ENCODE data around the gene CMTM6.
"Not testable (repeated sequence)": the region's sequence is repeated elsewhere in the genome, so short reads cannot be mapped to it uniquely, and the experiment has no call there.

The CMTM6 gene

GRCh38 chr3:32498992-32499391, 3.7 kb downstream of the CMTM6 start:
- DNase-seq, result no peak

GRCh38 chr3:32498252-32498651, 4.4 kb downstream of the CMTM6 start:
- DNase-seq, result peak; percentile 27 to 49

GRCh38 chr3:32495609-32496008, 7.0 kb downstream of the CMTM6 start:
- no peak for DNase-seq

- no peak for DNase-seq
These were observed 7.6 kb downstream of the CMTM6 start for GRCh38 chr3:32495085-32495484.

GRCh38 chr3:32493437-32494414, 8.9 kb downstream of the CMTM6 start:
- DNase-seq, result peak in 1 of 2 donors; percentile 79

GRCh38 chr3:32492684-32493436, 9.8 kb downstream of the CMTM6 start:
- DNase-seq, result no peak

- no peak for DNase-seq
These were observed 14.1 kb downstream of the CMTM6 start for GRCh38 chr3:32488474-32489008.

- DNase-seq, result no peak
These were observed 14.7 kb downstream of the CMTM6 start for GRCh38 chr3:32487781-32488473.

GRCh38 chr3:32484436-32484835, 18.2 kb downstream of the CMTM6 start:
- peak; percentile 88 to 94 for DNase-seq

- no peak for DNase-seq
These were observed 18.9 kb downstream of the CMTM6 start for GRCh38 chr3:32483772-32484171.

- DNase-seq, result no peak
These were observed 20.0 kb downstream of the CMTM6 start for GRCh38 chr3:32482693-32483092.

- DNase-seq, result no peak
These were observed 20.6 kb downstream of the CMTM6 start for GRCh38 chr3:32481791-32482631.

- DNase-seq, result no peak
These were observed 22.0 kb downstream of the CMTM6 start for GRCh38 chr3:32480604-32481003.

GRCh38 chr3:32474201-32474600, 28.5 kb downstream of the CMTM6 start:
- DNase-seq, result no peak

- DNase-seq, result not testable (repeated sequence)
These were observed 30.5 kb downstream of the CMTM6 start for GRCh38 chr3:32472151-32472550.

- peak; percentile 73 to 75 for DNase-seq
These were observed 31.4 kb downstream of the CMTM6 start for GRCh38 chr3:32471246-32471645.

- no peak for DNase-seq
These were observed 32.3 kb downstream of the CMTM6 start for GRCh38 chr3:32470362-32470761.

GRCh38 chr3:32469151-32469874, 33.3 kb downstream of the CMTM6 start:
- DNase-seq, result no peak

- peak; percentile 59 to 67 for DNase-seq
These were observed 35.1 kb downstream of the CMTM6 start for GRCh38 chr3:32467333-32468070.

GRCh38 chr3:32466808-32467207, 35.8 kb downstream of the CMTM6 start:
- DNase-seq, result not testable (repeated sequence)
